GM19099 (cell line): ENCODE measurements around the gene NUBP2.

Experiments used
- POLR2A ChIP-seq: IDR thresholded peaks from 3 replicates; pipeline ENCODE4 v1.6.1; 2011; ENCODE audit warnings: low read depth; ENCODE audit not compliant: insufficient read length; ENCODE audit errors: extremely low read depth

NUBP2 gene

DNA sequence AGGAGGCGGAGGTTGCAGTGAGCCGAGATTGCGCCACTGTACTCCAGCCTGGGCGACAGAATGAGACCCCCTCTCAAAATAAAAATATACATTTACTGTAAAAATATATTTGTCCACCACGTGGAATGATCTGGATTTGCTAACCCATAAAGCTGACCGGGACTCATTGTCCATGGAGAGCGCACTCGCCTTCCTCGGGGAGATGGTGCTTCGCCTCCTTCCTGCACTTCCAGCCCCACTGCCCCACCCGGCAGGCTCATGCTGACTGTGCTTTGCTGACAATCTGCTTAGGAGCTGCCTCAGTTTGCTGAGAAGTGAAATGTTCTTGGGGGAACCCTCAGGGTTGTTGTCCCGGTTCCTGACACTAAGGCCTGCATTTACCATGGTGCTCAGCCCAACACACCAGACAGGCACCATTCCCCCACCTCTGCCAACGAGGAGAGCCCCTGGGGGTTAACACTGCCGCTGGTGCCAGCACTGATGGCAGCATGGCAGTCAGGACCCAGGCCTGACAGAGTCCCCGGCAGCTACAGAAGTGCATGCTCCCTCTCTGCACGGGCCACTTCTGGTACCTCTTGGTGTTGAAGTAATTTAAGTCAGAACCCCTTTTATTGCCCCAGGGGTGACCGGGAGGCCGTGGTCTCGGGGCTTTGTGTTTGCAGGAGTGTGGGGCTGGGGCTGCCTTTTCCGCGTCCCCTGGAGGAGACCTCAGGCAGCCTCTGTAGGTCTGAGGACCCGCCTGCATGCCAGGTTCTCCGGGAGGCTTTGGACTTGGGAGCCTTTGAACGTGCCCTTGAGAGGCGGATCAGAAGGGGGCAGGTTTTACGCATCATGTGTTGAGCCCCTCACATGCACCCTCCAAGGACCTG lies 2.5 kb downstream of the NUBP2 start:
- no peak for TF ChIP-seq POLR2A

DNA sequence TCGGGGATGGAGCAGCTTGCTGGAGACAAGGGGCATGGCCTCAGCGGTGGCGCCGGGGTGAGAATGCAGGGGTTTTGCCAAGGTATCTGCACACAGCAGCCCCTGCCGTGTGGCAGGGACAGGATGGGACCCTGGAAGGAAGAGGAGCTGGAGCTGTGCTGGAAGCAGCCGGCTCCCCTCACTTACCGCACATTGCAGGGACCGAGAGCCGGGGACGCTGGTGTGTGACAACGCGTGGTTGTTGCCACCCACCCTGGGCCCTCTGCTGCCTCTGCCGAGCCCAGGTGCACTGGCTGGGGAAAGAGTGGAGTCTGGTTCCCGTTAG lies 3.0 kb downstream of the NUBP2 start:
- TF ChIP-seq POLR2A = no peak

DNA sequence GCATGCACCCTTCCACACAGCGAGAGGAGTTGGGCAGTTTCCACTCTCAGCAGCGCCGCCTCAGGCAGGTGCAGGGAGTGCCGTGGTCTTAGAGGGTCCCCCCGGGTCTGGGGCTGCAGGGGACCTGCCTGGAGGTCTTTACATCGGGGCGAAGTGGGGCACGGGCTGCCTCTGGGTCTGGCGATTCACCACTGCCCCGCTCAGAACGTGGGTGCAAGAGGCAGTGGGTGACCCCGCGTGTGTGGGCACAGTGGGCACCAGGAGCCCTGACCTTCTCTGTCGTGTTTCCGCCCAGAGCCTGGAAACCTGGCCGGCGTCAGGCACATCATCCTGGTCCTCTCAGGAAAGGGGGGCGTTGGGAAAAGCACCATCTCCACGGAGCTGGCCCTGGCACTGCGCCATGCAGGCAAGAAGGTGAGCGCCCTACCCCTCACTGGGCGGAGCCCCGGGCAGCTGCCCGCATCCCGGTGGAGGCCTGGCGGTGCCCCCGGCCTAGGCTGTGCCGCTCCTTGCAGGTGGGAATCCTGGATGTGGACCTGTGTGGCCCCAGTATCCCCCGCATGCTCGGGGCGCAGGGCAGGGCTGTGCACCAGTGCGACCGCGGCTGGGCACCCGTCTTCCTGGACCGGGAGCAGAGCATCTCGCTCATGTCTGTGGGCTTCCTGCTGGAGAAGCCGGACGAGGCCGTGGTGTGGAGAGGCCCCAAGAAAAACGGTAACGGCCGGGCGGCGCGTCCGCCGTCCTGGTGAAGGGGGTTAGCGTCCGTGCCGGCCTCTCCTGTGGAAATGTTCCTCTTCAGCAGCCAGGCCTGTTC lies 3.7 kb downstream of the NUBP2 start:
- no peak for TF ChIP-seq POLR2A

DNA sequence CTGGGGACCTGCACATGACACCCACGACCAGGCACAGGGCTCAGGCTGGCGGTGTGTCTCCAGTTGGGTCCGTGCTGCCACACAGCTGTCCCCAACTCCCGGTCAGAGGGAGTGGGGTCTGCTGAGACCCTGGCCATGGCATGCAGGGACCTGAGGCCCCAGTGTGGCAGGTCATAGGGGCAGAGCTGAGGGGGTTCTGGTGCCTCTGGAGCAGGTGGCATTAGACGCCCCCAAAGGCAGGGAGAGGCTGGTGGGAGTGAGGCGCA lies 4.2 kb downstream of the NUBP2 start:
- TF ChIP-seq POLR2A = no peak

DNA sequence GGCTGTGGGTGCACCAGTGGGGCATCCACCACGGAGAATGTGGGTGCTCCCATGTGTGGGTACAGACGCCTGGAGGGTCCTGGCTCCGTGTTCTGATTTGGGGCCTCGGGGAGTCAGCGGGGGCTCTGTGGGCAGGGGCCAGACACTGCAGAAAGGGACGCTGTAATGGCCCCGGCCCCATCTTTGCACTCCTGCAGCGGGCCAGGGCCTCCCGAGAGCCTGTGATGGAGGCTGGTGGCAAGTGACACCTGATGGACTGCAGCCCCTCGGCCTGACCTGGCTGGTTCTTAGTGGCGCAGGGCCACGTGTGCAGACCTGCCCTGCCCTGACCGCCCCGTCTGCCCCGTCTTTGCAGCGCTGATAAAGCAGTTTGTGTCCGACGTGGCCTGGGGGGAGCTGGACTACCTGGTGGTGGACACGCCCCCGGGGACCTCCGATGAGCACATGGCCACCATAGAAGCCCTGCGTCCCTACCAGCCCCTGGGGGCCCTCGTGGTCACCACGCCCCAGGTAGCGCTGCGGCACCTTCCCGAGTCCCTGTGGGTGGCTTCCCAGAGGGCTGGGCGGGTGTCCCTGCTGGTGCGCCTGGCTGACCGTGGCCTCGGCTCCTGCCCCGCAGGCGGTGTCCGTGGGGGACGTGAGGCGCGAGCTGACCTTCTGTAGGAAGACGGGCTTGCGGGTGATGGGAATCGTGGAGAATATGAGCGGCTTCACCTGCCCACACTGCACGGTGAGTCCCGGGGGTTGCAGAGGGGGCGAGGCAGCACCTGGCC lies 4.7 kb downstream of the NUBP2 start:
- no peak for TF ChIP-seq POLR2A

DNA sequence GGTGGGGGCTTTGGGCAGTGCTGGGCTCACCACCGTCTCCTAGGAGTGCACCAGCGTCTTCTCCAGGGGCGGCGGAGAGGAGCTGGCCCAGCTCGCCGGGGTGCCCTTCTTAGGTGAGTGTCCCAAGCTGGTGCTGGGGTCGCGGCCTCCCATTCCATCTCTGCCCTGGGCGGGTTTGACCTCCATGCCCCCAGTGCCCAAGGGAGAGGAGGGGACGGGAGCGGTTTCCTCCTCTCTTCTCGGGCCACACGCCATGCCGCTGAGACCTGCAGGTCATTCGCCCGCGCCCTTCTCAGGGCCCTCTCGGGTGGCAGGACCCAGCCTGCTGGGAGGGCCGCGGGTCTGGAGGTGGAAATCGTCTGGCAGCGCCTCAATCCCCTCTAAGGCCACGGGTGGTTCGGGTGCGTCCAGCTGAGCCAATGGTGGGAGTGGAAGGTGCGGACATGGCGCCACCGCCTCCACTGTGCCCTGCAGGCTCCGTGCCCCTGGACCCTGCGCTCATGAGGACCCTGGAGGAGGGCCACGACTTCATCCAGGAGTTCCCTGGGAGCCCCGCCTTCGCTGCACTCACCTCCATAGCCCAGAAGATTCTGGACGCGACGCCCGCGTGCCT lies 5.4 kb downstream of the NUBP2 start:
- no peak for TF ChIP-seq POLR2A

DNA sequence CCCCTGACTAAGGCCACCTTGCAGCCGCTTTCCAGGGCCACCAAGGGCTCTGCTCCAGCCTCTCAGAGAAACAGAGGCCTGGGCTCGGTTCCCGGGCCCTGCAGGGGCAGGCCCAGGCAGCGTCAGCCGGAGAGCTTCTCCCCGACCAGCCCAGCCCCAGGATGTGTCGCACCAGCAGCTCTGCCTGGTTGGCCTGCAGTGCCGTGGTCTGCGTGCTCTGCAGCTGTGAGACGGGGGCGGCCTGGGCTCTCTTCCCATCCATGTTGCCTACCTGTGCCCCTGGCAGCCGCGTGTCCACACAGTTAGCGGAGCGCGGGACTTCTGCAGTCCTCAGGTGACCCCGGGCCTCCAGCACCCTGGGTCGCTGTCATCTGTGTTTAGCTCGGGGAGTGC lies 5.9 kb downstream of the NUBP2 start:
- TF ChIP-seq POLR2A = no peak

DNA sequence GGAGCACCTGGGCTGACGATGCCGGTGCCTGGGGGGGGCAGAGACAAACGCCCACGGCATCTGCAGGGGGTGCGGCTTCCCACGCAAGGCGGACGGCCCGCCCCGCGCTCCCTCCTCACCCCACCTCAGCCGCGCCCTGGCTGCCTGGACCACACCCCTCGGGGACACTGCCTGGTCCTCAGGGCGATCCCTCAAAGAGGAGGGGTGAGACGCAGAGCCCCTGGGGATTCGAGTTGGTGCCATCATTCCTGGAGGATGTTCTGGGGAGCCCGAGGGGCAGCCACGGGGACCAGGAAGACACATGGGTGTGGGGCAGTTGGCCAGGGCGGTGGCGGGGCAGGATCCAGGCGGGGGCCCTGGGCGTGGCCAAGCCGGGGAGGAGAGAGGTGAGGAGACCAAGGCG lies 6.9 kb downstream of the NUBP2 start:
- no peak for TF ChIP-seq POLR2A

DNA sequence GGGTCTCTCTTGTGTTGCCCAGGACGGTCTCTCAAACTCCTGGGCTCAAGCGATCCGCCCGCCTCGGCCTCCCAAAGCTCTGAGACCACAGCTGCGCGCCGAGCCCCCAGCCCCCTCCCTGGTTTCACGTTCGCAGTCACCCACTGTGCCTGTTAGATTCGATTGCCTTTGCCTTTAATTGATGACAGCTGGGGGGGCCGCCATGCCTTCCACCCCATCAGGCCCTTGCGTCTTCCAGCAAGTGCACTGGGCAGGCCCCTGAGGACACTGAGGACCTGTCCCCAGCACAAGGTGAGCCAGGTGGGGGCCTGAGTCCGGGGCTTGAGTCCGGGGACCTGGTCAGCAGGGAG lies 7.5 kb downstream of the NUBP2 start:
- TF ChIP-seq POLR2A = no peak

DNA sequence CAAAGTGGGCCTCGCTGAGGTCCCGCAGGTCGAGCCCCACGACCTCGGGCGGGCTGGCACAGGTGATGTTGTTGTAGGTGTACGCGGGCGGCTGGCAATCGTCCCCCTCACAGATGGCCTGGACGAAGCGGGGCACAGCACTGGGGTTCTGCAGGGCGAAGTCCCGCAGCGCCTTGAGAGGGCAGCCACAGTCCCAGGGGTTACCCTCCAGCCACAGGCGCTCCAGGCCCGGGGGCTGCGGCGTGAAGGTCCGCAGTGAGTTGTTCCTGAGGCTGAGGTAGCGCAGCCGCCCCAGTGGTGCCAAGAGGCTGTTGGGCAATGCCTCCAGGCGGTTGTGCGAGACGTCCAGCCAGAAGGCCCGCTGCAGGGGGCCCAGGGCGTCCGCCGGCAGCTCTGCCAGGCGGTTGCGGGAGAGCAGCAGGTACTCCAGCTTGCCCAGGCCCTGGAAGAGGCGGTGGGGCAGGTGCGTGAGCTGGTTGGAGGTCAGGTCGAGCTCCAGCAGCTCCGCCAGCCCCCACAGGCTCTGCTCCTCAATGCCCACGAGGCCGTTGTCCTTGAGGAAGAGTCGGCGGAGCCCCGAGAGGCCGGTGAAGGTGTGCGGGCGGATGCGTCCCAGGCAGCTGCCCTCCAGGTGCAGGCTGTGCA lies 8.0 kb downstream of the NUBP2 start:
- TF ChIP-seq POLR2A = no peak

DNA sequence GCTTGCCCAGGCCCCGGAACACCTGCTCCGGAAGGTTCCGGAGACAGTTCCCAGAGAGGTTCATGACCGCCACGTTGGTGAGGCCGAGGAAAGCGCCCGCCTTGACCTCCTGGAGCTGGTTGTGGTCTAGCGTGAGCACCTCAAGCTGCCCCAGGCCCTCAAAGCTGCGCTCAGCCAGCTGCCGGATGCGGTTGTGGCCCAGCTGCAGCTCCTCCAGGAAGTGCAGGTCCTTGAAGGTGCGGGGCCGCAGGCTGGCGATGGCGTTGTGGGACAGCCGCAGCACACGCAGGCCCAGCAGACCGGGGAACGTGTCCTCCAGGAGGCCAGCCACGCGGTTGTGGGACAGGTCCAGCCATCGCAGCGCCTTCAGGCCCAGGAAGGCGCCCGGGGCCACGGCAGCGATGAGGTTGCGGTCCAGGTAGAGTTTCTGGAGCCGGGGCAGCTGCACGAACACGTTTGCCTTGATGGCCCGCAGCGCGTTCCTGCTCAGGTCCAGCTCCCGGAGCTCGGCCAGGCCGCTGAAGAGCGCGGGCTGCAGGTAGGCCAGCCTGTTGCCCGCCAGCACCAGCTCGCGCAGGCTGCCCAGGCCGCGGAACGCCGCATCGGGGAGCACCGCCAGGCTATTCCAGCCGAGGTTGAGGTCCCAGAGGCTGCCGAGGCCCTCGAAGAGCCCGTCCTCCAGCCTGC lies 8.6 kb downstream of the NUBP2 start:
- no peak for TF ChIP-seq POLR2A

DNA sequence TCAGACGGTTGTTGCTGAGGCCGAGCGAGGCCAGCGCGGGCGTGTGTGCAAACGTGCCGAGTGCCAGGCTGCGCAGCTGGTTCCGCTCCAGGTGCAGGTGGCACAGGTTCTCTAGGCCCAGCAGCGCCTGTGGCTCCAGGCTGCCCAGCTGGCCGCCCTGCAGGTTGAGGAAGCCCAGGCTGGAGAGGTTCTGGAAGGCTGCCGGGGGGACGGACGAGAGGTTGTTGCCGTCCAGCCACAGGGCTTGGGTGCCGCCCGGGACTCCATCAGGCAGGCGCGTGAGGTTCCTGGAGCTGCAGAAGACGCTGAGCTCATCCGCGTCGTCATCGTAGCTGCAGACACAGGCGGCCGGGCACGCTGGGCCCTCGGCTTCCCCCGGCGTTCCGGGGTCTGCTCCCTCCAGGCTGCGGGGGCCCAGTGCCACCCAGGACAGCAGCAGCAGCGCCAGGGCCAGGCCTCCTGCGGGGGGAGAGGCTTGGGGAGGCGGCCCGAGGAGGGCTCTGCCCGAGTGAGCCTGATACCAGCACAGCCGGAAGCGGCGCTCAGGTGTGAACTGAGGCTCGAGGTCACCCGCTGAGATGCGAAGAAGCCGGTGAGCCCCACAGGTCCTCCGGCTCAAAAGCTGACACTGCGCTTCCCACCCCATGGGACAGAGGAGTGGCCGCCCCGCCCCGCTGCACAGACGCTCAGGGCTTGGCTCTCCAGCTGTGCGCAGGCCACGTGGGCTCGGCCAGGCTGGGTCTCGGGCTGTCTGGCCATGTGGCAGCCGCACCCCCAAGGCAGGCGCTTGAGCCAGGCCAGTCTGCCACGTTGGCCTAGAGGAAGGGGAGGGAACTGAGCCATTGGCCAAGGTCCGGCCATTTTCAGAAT lies 9.4 kb downstream of the NUBP2 start:
- no peak for TF ChIP-seq POLR2A

DNA sequence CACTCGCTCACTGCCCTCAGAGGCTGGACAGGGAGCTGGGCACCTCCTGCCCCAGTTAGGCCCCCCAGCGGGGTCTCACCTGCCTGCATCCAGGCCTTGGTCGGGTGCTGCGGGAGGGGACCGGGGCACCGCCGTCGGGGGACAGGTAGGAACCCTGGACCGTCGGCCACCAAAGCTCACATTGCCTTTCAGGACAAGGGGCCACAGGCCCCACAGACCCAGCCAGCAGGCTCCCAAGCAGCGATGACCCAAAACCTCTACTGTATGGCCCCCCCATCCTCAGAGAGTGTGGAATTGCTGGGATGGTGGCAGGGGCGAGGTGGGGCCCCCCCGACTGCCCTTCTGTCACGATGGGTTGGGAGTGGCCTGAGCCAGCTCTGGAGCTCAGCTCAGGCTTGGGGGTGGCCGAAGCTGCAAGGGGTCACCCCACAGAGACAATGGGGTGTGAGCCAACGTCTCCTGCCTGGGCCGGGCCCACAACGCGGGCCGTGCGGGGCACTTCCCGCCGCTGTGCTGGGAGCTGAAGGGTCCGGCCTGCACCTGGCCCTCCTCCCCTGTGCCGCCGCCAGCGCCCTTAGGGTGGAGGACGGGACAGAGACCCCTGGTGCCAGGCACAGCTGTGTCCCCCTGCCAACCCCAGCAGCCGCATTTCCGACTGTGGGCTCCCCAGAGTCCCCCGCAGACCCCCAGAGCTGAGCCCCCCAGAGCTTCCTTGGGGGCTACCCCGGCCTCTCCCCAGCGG lies 10.2 kb downstream of the NUBP2 start:
- no peak for TF ChIP-seq POLR2A
